T-helper 1 cell treated with Interleukin-12 subunit alpha and Interleukin-12 subunit beta and Interleukin-4 antibody, amounts not matched to agents 30 μg/mL and 1 μg/mL, for 36 hours (primary cell): ENCODE results near the gene KYNU.

Source experiments
- H3K27ac Mint-ChIP-seq: one replicate; pipeline ENCODE4 v1.8.0; 2021; ENCODE audit warnings: mild to moderate bottlenecking, mixed read lengths
- H3K27me3 Mint-ChIP-seq: one replicate; pipeline ENCODE4 v1.8.0; 2021; ENCODE audit warnings: low read depth, mixed read lengths
- H3K36me3 Mint-ChIP-seq: one replicate; pipeline ENCODE4 v1.8.0; 2021; ENCODE audit warnings: low read depth, mixed read lengths
- H3K4me1 Mint-ChIP-seq: one replicate; pipeline ENCODE4 v1.8.0; 2021; ENCODE audit warnings: low read depth, mixed read lengths
- H3K4me3 Mint-ChIP-seq: one replicate; pipeline ENCODE4 v1.8.0; 2021; ENCODE audit warnings: mild to moderate bottlenecking, moderate library complexity, mixed read lengths
- H3K9me3 Mint-ChIP-seq: one replicate; pipeline ENCODE4 v1.8.0; 2021; ENCODE audit warnings: mixed read lengths

KYNU gene

GRCh38 chr2:142980246-142981068, 103.0 kb downstream of the KYNU start:
- no peaks in the 10 kb centered on the region for H3K4me1 Mint-ChIP-seq
- no peaks in the 10 kb centered on the region for H3K9me3 Mint-ChIP-seq
- H3K36me3 Mint-ChIP-seq: no peaks in the 10 kb centered on the region
- H3K27ac Mint-ChIP-seq: no peak overlapping the region
- no peak overlapping the region for H3K4me3 Mint-ChIP-seq
- H3K27me3 Mint-ChIP-seq: peaks cover 23% of the 10 kb centered on the region

- H3K36me3 Mint-ChIP-seq: no peaks in the 10 kb centered on the region
- H3K9me3 Mint-ChIP-seq: no peaks in the 10 kb centered on the region
- H3K4me1 Mint-ChIP-seq: no peaks in the 10 kb centered on the region
- no peak overlapping the region for H3K4me3 Mint-ChIP-seq
- peaks cover 23% of the 10 kb centered on the region for H3K27me3 Mint-ChIP-seq
- H3K27ac Mint-ChIP-seq: no peak overlapping the region
Measured at GRCh38 chr2:142981069-142981378, 103.6 kb downstream of the KYNU start.

GRCh38 chr2:142981756-142982155, 104.3 kb downstream of the KYNU start:
- Mint-ChIP-seq H3K27me3 (peaks cover 20% of the 10 kb centered on the region), H3K4me3 (no peak overlapping the region), H3K36me3 (no peaks in the 10 kb centered on the region), H3K9me3 (no peaks in the 10 kb centered on the region), H3K27ac (no peak overlapping the region), H3K4me1 (no peaks in the 10 kb centered on the region)

GRCh38 chr2:142983174-142983573, 105.7 kb downstream of the KYNU start:
- Mint-ChIP-seq H3K27ac (no peak overlapping the region), H3K27me3 (peaks cover 26% of the 10 kb centered on the region), H3K36me3 (no peaks in the 10 kb centered on the region), H3K4me1 (no peaks in the 10 kb centered on the region), H3K9me3 (no peaks in the 10 kb centered on the region), H3K4me3 (no peak overlapping the region)

GRCh38 chr2:142984657-142985056, 107.2 kb downstream of the KYNU start:
- Mint-ChIP-seq H3K9me3 (no peaks in the 10 kb centered on the region), H3K4me1 (no peaks in the 10 kb centered on the region), H3K27ac (no peak overlapping the region), H3K4me3 (no peak overlapping the region), H3K27me3 (peaks cover 26% of the 10 kb centered on the region), H3K36me3 (no peaks in the 10 kb centered on the region)

GRCh38 chr2:142987044-142987443, 109.6 kb downstream of the KYNU start:
- H3K9me3 Mint-ChIP-seq: no peaks in the 10 kb centered on the region
- H3K27ac Mint-ChIP-seq: no peak overlapping the region
- peaks cover 32% of the 10 kb centered on the region for H3K27me3 Mint-ChIP-seq
- no peaks in the 10 kb centered on the region for H3K4me1 Mint-ChIP-seq
- H3K4me3 Mint-ChIP-seq: no peak overlapping the region
- no peaks in the 10 kb centered on the region for H3K36me3 Mint-ChIP-seq

GRCh38 chr2:142989273-142990204, 112.1 kb downstream of the KYNU start:
- Mint-ChIP-seq H3K4me1 (no peaks in the 10 kb centered on the region), H3K36me3 (no peaks in the 10 kb centered on the region), H3K27me3 (peaks cover 19% of the 10 kb centered on the region), H3K4me3 (no peak overlapping the region), H3K9me3 (no peaks in the 10 kb centered on the region), H3K27ac (no peak overlapping the region)

- H3K4me1 Mint-ChIP-seq: no peaks in the 10 kb centered on the region
- H3K36me3 Mint-ChIP-seq: no peaks in the 10 kb centered on the region
- no peak overlapping the region for H3K27ac Mint-ChIP-seq
Measured at GRCh38 chr2:142991295-142991694, 113.8 kb downstream of the KYNU start.

GRCh38 chr2:142992840-142993239, 115.4 kb downstream of the KYNU start:
- H3K9me3 Mint-ChIP-seq: no peaks in the 10 kb centered on the region
- no peak overlapping the region for H3K4me3 Mint-ChIP-seq

More at GRCh38 chr2:142991295-142991694, 113.8 kb downstream of the KYNU start:
- H3K27me3 Mint-ChIP-seq: peaks cover 23% of the 10 kb centered on the region
- no peak overlapping the region for H3K4me3 Mint-ChIP-seq
- H3K9me3 Mint-ChIP-seq: no peaks in the 10 kb centered on the region

GRCh38 chr2:142993771-142994170, 116.3 kb downstream of the KYNU start:
- no peak overlapping the region for H3K27ac Mint-ChIP-seq
- H3K36me3 Mint-ChIP-seq: no peaks in the 10 kb centered on the region
- H3K27me3 Mint-ChIP-seq: peaks cover 34% of the 10 kb centered on the region
- no peaks in the 10 kb centered on the region for H3K9me3 Mint-ChIP-seq
- no peaks in the 10 kb centered on the region for H3K4me1 Mint-ChIP-seq
- H3K4me3 Mint-ChIP-seq: no peak overlapping the region

More at GRCh38 chr2:142992840-142993239, 115.4 kb downstream of the KYNU start:
- Mint-ChIP-seq H3K4me1 (no peaks in the 10 kb centered on the region), H3K27ac (no peak overlapping the region), H3K27me3 (peaks cover 34% of the 10 kb centered on the region), H3K36me3 (no peaks in the 10 kb centered on the region)

GRCh38 chr2:142994665-142995064, 117.2 kb downstream of the KYNU start:
- H3K36me3 Mint-ChIP-seq: no peaks in the 10 kb centered on the region
- no peaks in the 10 kb centered on the region for H3K9me3 Mint-ChIP-seq
- H3K27ac Mint-ChIP-seq: no peak overlapping the region
- H3K4me3 Mint-ChIP-seq: no peak overlapping the region
- H3K4me1 Mint-ChIP-seq: no peaks in the 10 kb centered on the region
- H3K27me3 Mint-ChIP-seq: peaks cover 37% of the 10 kb centered on the region

- H3K4me1 Mint-ChIP-seq: no peaks in the 10 kb centered on the region
- H3K27ac Mint-ChIP-seq: no peak overlapping the region
- H3K4me3 Mint-ChIP-seq: no peak overlapping the region
- peaks cover 34% of the 10 kb centered on the region for H3K27me3 Mint-ChIP-seq
- H3K9me3 Mint-ChIP-seq: no peaks in the 10 kb centered on the region
- no peaks in the 10 kb centered on the region for H3K36me3 Mint-ChIP-seq
Measured at GRCh38 chr2:142997231-142997630, 119.8 kb downstream of the KYNU start.

GRCh38 chr2:143000599-143000998, 123.1 kb downstream of the KYNU start:
- Mint-ChIP-seq H3K9me3 (no peaks in the 10 kb centered on the region), H3K36me3 (no peaks in the 10 kb centered on the region), H3K27me3 (peaks cover 38% of the 10 kb centered on the region), H3K4me3 (no peak overlapping the region), H3K4me1 (no peaks in the 10 kb centered on the region), H3K27ac (no peak overlapping the region)

- no peaks in the 10 kb centered on the region for H3K36me3 Mint-ChIP-seq
- H3K27ac Mint-ChIP-seq: no peak overlapping the region
- H3K4me3 Mint-ChIP-seq: no peak overlapping the region
- H3K27me3 Mint-ChIP-seq: peaks cover 29% of the 10 kb centered on the region
- H3K9me3 Mint-ChIP-seq: peaks cover 3% of the 10 kb centered on the region
- H3K4me1 Mint-ChIP-seq: no peaks in the 10 kb centered on the region
Measured at GRCh38 chr2:143001501-143001900, 124.0 kb downstream of the KYNU start.

- no peaks in the 10 kb centered on the region for H3K36me3 Mint-ChIP-seq
- H3K27ac Mint-ChIP-seq: no peak overlapping the region
- H3K4me1 Mint-ChIP-seq: no peaks in the 10 kb centered on the region
- peaks cover 47% of the 10 kb centered on the region for H3K27me3 Mint-ChIP-seq
- H3K4me3 Mint-ChIP-seq: no peak overlapping the region
- peaks cover 3% of the 10 kb centered on the region for H3K9me3 Mint-ChIP-seq
Measured at GRCh38 chr2:143015656-143016055, 138.2 kb downstream of the KYNU start.
